ENCODE data around the gene TAF1L.
"Not testable (repeated sequence)": the region's sequence is repeated elsewhere in the genome, so short reads cannot be mapped to it uniquely, and the experiment has no call there.

Gene TAF1L
- 0 to 0.39 (median 0.35) reads per million in 3 donors for total RNA-seq

GRCh38 chr9:32635362-32635761 is at the start of gene TAF1L:
TSS of gene TAF1L (minus strand) at chr9:32635669. CDS start at chr9:32635579, 90 bp downstream.
- Histone ChIP-seq H3K4me1 (ENCODE audit: control insufficient read depth, insufficient read depth, low read length, poor library complexity, severe bottlenecking) (no peaks in the 10 kb centered on the region), H3K9me3 (ENCODE audit: control insufficient read depth, low read length) (no peaks in the 10 kb centered on the region), H3K27me3 (replicated peaks; ENCODE audit: control insufficient read depth, insufficient read depth, low read length, poor library complexity, severe bottlenecking) (no peaks in the 10 kb centered on the region), H3K4me3 (ENCODE audit: insufficient read depth, low read depth, low read length, poor library complexity, severe bottlenecking) (no peak within 1 kb of the TSS), H3K36me3 (ENCODE audit: control insufficient read depth, insufficient read depth, low read length) (no peaks in the 10 kb centered on the region), H3K27ac (ENCODE audit: insufficient read depth, low read length, poor library complexity, severe bottlenecking) (no peak within 1 kb of the TSS)
- no peak for DNase-seq

GRCh38 chr9:32681751-32682150 is 46.3 kb upstream of the TAF1L start:
- no peak for DNase-seq
- no peaks in the 10 kb centered on the region for H3K27me3 ChIP-seq (replicated peaks; ENCODE audit: control insufficient read depth, insufficient read depth, low read length, poor library complexity, severe bottlenecking)
- no peak overlapping the region for H3K27ac ChIP-seq (ENCODE audit: insufficient read depth, low read length, poor library complexity, severe bottlenecking)

GRCh38 chr9:32677931-32678330 is 42.5 kb upstream of the TAF1L start:
- H3K27me3 ChIP-seq (replicated peaks; ENCODE audit: control insufficient read depth, insufficient read depth, low read length, poor library complexity, severe bottlenecking), result no peaks in the 10 kb centered on the region
- no peaks in the 10 kb centered on the region for H3K9me3 ChIP-seq (ENCODE audit: control insufficient read depth, low read length)
- DNase-seq, result no peak
- H3K4me3 ChIP-seq (ENCODE audit: insufficient read depth, low read depth, low read length, poor library complexity, severe bottlenecking), result no peak overlapping the region
- no peaks in the 10 kb centered on the region for H3K36me3 ChIP-seq (ENCODE audit: control insufficient read depth, insufficient read depth, low read length)
- no peaks in the 10 kb centered on the region for H3K4me1 ChIP-seq (ENCODE audit: control insufficient read depth, insufficient read depth, low read length, poor library complexity, severe bottlenecking)
- no peak overlapping the region for H3K27ac ChIP-seq (ENCODE audit: insufficient read depth, low read length, poor library complexity, severe bottlenecking)

More at GRCh38 chr9:32681751-32682150, 46.3 kb upstream of the TAF1L start:
- Histone ChIP-seq H3K9me3 (ENCODE audit: control insufficient read depth, low read length) (no peaks in the 10 kb centered on the region), H3K36me3 (ENCODE audit: control insufficient read depth, insufficient read depth, low read length) (no peaks in the 10 kb centered on the region), H3K4me3 (ENCODE audit: insufficient read depth, low read depth, low read length, poor library complexity, severe bottlenecking) (no peak overlapping the region), H3K4me1 (ENCODE audit: control insufficient read depth, insufficient read depth, low read length, poor library complexity, severe bottlenecking) (no peaks in the 10 kb centered on the region)

GRCh38 chr9:32672469-32672868 is 37.0 kb upstream of the TAF1L start:
- Histone ChIP-seq H3K27ac (ENCODE audit: insufficient read depth, low read length, poor library complexity, severe bottlenecking) (no peak overlapping the region), H3K4me1 (ENCODE audit: control insufficient read depth, insufficient read depth, low read length, poor library complexity, severe bottlenecking) (no peaks in the 10 kb centered on the region), H3K4me3 (ENCODE audit: insufficient read depth, low read depth, low read length, poor library complexity, severe bottlenecking) (no peak overlapping the region), H3K36me3 (ENCODE audit: control insufficient read depth, insufficient read depth, low read length) (no peaks in the 10 kb centered on the region), H3K27me3 (replicated peaks; ENCODE audit: control insufficient read depth, insufficient read depth, low read length, poor library complexity, severe bottlenecking) (no peaks in the 10 kb centered on the region), H3K9me3 (ENCODE audit: control insufficient read depth, low read length) (no peaks in the 10 kb centered on the region)
- no peak for DNase-seq

- Histone ChIP-seq H3K27ac (ENCODE audit: insufficient read depth, low read length, poor library complexity, severe bottlenecking) (no peak overlapping the region), H3K27me3 (replicated peaks; ENCODE audit: control insufficient read depth, insufficient read depth, low read length, poor library complexity, severe bottlenecking) (no peaks in the 10 kb centered on the region), H3K36me3 (ENCODE audit: control insufficient read depth, insufficient read depth, low read length) (no peaks in the 10 kb centered on the region), H3K9me3 (ENCODE audit: control insufficient read depth, low read length) (no peaks in the 10 kb centered on the region), H3K4me3 (ENCODE audit: insufficient read depth, low read depth, low read length, poor library complexity, severe bottlenecking) (no peak overlapping the region), H3K4me1 (ENCODE audit: control insufficient read depth, insufficient read depth, low read length, poor library complexity, severe bottlenecking) (no peaks in the 10 kb centered on the region)
- DNase-seq, result no peak
These were observed 35.9 kb upstream of the TAF1L start for GRCh38 chr9:32671333-32671732.

GRCh38 chr9:32665101-32665500 is 29.6 kb upstream of the TAF1L start:
- Histone ChIP-seq H3K27me3 (replicated peaks; ENCODE audit: control insufficient read depth, insufficient read depth, low read length, poor library complexity, severe bottlenecking) (no peaks in the 10 kb centered on the region), H3K36me3 (ENCODE audit: control insufficient read depth, insufficient read depth, low read length) (no peaks in the 10 kb centered on the region), H3K4me3 (ENCODE audit: insufficient read depth, low read depth, low read length, poor library complexity, severe bottlenecking) (no peak overlapping the region), H3K27ac (ENCODE audit: insufficient read depth, low read length, poor library complexity, severe bottlenecking) (no peak overlapping the region), H3K9me3 (ENCODE audit: control insufficient read depth, low read length) (no peaks in the 10 kb centered on the region), H3K4me1 (ENCODE audit: control insufficient read depth, insufficient read depth, low read length, poor library complexity, severe bottlenecking) (no peaks in the 10 kb centered on the region)
- DNase-seq, result no peak

- H3K27ac ChIP-seq (ENCODE audit: insufficient read depth, low read length, poor library complexity, severe bottlenecking), result no peak overlapping the region
- no peak for DNase-seq
- H3K27me3 ChIP-seq (replicated peaks; ENCODE audit: control insufficient read depth, insufficient read depth, low read length, poor library complexity, severe bottlenecking), result no peaks in the 10 kb centered on the region
- H3K4me1 ChIP-seq (ENCODE audit: control insufficient read depth, insufficient read depth, low read length, poor library complexity, severe bottlenecking), result no peaks in the 10 kb centered on the region
- no peaks in the 10 kb centered on the region for H3K36me3 ChIP-seq (ENCODE audit: control insufficient read depth, insufficient read depth, low read length)
- no peak overlapping the region for H3K4me3 ChIP-seq (ENCODE audit: insufficient read depth, low read depth, low read length, poor library complexity, severe bottlenecking)
- no peaks in the 10 kb centered on the region for H3K9me3 ChIP-seq (ENCODE audit: control insufficient read depth, low read length)
These were observed 28.3 kb upstream of the TAF1L start for GRCh38 chr9:32663741-32664140.

- DNase-seq, result no peak
- Histone ChIP-seq H3K4me1 (ENCODE audit: control insufficient read depth, insufficient read depth, low read length, poor library complexity, severe bottlenecking) (no peaks in the 10 kb centered on the region), H3K4me3 (ENCODE audit: insufficient read depth, low read depth, low read length, poor library complexity, severe bottlenecking) (no peak overlapping the region), H3K36me3 (ENCODE audit: control insufficient read depth, insufficient read depth, low read length) (no peaks in the 10 kb centered on the region), H3K27ac (ENCODE audit: insufficient read depth, low read length, poor library complexity, severe bottlenecking) (no peak overlapping the region), H3K9me3 (ENCODE audit: control insufficient read depth, low read length) (no peaks in the 10 kb centered on the region), H3K27me3 (replicated peaks; ENCODE audit: control insufficient read depth, insufficient read depth, low read length, poor library complexity, severe bottlenecking) (no peaks in the 10 kb centered on the region)
These were observed 12.2 kb upstream of the TAF1L start for GRCh38 chr9:32647671-32648070.

- Histone ChIP-seq H3K36me3 (ENCODE audit: control insufficient read depth, insufficient read depth, low read length) (no peaks in the 10 kb centered on the region), H3K27ac (ENCODE audit: insufficient read depth, low read length, poor library complexity, severe bottlenecking) (no peak overlapping the region), H3K27me3 (replicated peaks; ENCODE audit: control insufficient read depth, insufficient read depth, low read length, poor library complexity, severe bottlenecking) (no peaks in the 10 kb centered on the region), H3K4me3 (ENCODE audit: insufficient read depth, low read depth, low read length, poor library complexity, severe bottlenecking) (no peak overlapping the region), H3K4me1 (ENCODE audit: control insufficient read depth, insufficient read depth, low read length, poor library complexity, severe bottlenecking) (no peaks in the 10 kb centered on the region), H3K9me3 (ENCODE audit: control insufficient read depth, low read length) (no peaks in the 10 kb centered on the region)
- DNase-seq, result no peak
These were observed 9.2 kb upstream of the TAF1L start for GRCh38 chr9:32644698-32645097.

- H3K4me3 ChIP-seq (ENCODE audit: insufficient read depth, low read depth, low read length, poor library complexity, severe bottlenecking); DNase-seq; H3K4me1 ChIP-seq (ENCODE audit: control insufficient read depth, insufficient read depth, low read length, poor library complexity, severe bottlenecking); H3K27ac ChIP-seq (ENCODE audit: insufficient read depth, low read length, poor library complexity, severe bottlenecking); H3K27me3 ChIP-seq (replicated peaks; ENCODE audit: control insufficient read depth, insufficient read depth, low read length, poor library complexity, severe bottlenecking); H3K36me3 ChIP-seq (ENCODE audit: control insufficient read depth, insufficient read depth, low read length); H3K9me3 ChIP-seq (ENCODE audit: control insufficient read depth, low read length): not testable (repeated sequence)
These were observed 2.3 kb downstream of the TAF1L start for GRCh38 chr9:32633151-32633550.

- Histone ChIP-seq H3K27me3 (replicated peaks; ENCODE audit: control insufficient read depth, insufficient read depth, low read length, poor library complexity, severe bottlenecking) (no peaks in the 10 kb centered on the region), H3K27ac (ENCODE audit: insufficient read depth, low read length, poor library complexity, severe bottlenecking) (no peak overlapping the region), H3K4me1 (ENCODE audit: control insufficient read depth, insufficient read depth, low read length, poor library complexity, severe bottlenecking) (no peaks in the 10 kb centered on the region), H3K36me3 (ENCODE audit: control insufficient read depth, insufficient read depth, low read length) (no peaks in the 10 kb centered on the region), H3K4me3 (ENCODE audit: insufficient read depth, low read depth, low read length, poor library complexity, severe bottlenecking) (no peak overlapping the region), H3K9me3 (ENCODE audit: control insufficient read depth, low read length) (no peaks in the 10 kb centered on the region)
- no peak for DNase-seq
These were observed 3.5 kb downstream of the TAF1L start for GRCh38 chr9:32631991-32632390.
